ENCODE data around the gene EWSR1. TPM values are rescaled to one million over a fixed set of nuclear protein-coding genes. Genes with fewer than 3 reads are reported as not detected.

EWSR1 gene
- total RNA-seq, 1 donor from 2014 or later = 355 TPM

DNA sequence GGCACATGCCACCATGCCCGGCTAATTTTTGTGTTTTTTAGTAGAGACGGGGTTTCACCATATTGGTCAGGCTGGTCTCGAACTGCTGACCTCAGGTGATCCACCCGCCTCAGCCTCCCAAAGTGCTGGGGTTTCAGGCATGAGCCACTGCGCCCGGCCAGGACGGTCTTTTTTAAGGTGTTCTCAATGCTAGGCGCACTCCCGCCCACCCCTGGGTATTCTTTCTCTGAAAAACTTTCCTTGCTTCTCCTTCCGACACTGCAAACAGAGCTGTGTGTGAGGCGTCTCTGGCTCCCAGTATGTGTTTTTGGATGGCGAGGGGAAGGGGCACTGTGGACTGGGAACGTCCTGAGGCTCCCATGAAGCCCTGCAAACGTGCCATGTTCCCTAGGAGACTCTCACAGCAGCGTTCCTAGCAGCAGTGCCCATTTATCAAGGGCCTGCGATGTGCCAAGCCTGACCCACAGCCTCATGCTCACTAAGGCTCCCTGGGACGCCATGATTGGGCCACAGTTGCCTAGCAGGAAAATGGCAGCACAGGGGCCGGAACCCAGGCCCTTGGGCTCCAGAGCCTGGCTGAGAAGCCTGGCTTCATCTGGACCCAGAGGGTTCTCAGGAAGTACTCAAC is 49.9 kb downstream of the EWSR1 start:
- peaks cover 10% of the 10 kb centered on the region for H3K4me1 Mint-ChIP-seq (ENCODE audit: low read depth, unreplicated experiment)
- peaks cover 7% of the 10 kb centered on the region for H3K9me3 Mint-ChIP-seq (ENCODE audit: unreplicated experiment)
- peaks cover 19% of the 10 kb centered on the region for H3K27me3 Mint-ChIP-seq (ENCODE audit: unreplicated experiment)
- no peak overlapping the region for H3K4me3 Mint-ChIP-seq (ENCODE audit: unreplicated experiment)
- H3K27ac Mint-ChIP-seq (ENCODE audit: unreplicated experiment) = no peak overlapping the region
- TF ChIP-seq, protein P1, sequence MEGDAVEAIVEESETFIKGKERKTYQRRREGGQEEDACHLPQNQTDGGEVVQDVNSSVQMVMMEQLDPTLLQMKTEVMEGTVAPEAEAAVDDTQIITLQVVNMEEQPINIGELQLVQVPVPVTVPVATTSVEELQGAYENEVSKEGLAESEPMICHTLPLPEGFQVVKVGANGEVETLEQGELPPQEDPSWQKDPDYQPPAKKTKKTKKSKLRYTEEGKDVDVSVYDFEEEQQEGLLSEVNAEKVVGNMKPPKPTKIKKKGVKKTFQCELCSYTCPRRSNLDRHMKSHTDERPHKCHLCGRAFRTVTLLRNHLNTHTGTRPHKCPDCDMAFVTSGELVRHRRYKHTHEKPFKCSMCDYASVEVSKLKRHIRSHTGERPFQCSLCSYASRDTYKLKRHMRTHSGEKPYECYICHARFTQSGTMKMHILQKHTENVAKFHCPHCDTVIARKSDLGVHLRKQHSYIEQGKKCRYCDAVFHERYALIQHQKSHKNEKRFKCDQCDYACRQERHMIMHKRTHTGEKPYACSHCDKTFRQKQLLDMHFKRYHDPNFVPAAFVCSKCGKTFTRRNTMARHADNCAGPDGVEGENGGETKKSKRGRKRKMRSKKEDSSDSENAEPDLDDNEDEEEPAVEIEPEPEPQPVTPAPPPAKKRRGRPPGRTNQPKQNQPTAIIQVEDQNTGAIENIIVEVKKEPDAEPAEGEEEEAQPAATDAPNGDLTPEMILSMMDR (IDR thresholded peaks at IDR 0.05; ENCODE audit: partially characterized antibody, unreplicated experiment) = no peak
- peaks cover 16% of the 10 kb centered on the region for H3K36me3 Mint-ChIP-seq (ENCODE audit: unreplicated experiment)
- no peak for DNase-seq

DNA sequence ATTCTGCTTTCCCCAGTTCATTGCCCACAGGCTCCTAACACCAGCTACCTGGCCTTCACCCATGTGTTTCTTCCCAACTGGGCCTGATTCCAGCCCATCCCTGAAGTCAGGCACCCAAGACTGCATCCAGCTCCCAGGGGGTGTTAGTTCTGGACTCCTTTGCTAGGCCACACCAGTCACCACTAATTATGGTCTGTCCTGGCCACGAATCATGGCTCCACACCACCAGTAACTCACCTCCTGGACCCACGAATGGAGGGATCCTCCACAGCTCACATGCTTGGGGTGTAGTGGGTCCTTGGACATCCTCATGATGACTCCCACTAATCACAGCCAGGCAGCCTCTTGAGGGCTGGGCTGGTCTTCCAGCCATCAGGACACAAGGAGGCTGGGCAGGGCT is 51.0 kb downstream of the EWSR1 start:
- TF ChIP-seq, protein P1 (IDR thresholded peaks at IDR 0.05; ENCODE audit: partially characterized antibody, unreplicated experiment) = no peak
- no peak overlapping the region for H3K27ac Mint-ChIP-seq (ENCODE audit: unreplicated experiment)
- peaks cover 8% of the 10 kb centered on the region for H3K9me3 Mint-ChIP-seq (ENCODE audit: unreplicated experiment)
- H3K4me1 Mint-ChIP-seq (ENCODE audit: low read depth, unreplicated experiment) = peaks cover 5% of the 10 kb centered on the region
- DNase-seq = no peak
- peaks cover 16% of the 10 kb centered on the region for H3K27me3 Mint-ChIP-seq (ENCODE audit: unreplicated experiment)
- no peak overlapping the region for H3K4me3 Mint-ChIP-seq (ENCODE audit: unreplicated experiment)
- peaks cover 14% of the 10 kb centered on the region for H3K36me3 Mint-ChIP-seq (ENCODE audit: unreplicated experiment)

DNA sequence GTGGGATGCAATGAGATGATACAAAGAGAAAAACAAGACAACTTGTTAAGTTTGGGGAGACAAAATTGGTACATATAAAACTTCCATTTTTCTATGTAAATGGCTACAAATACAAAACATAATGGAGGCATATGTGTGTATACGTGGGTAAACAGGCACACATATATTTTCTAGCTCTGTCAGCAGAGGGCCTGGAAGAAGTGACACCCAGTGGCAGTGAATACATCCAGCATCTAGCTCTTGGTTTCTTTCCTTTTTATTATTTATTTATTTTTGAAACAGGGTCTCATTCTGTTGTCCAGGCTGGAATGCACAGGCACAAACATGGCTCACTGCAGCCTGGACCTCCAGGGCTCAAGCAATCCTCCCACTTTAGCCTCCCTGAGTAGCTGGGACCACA is 52.5 kb downstream of the EWSR1 start:
- Mint-ChIP-seq H3K36me3 (ENCODE audit: unreplicated experiment) (peaks cover 10% of the 10 kb centered on the region), H3K27me3 (ENCODE audit: unreplicated experiment) (peaks cover 10% of the 10 kb centered on the region), H3K9me3 (ENCODE audit: unreplicated experiment) (peaks cover 5% of the 10 kb centered on the region), H3K27ac (ENCODE audit: unreplicated experiment) (no peak overlapping the region), H3K4me3 (ENCODE audit: unreplicated experiment) (no peak overlapping the region), H3K4me1 (ENCODE audit: low read depth, unreplicated experiment) (no peaks in the 10 kb centered on the region)
- TF ChIP-seq, protein P1 (IDR thresholded peaks at IDR 0.05; ENCODE audit: partially characterized antibody, unreplicated experiment) = no peak
- DNase-seq = no peak

DNA sequence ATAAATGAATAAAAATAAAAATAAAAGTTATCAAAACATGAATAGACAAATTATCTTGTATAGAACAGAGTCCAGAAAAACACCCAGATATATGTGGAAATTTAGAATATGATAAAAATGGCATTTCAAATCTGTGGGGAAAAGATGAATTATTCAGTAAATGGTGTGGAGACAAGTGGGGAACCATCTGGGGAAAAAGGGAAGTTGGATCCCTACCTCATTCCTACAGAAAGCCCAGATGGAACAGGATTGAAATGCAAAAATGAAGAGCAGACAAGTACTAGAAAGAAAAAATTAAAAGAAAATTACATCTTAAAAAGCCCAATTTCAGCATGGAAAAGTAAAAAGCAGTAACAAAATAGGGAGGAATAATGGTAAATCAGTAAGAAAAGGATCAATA is 55.6 kb downstream of the EWSR1 start:
- Mint-ChIP-seq H3K4me3 (ENCODE audit: unreplicated experiment) (no peak overlapping the region), H3K36me3 (ENCODE audit: unreplicated experiment) (no peaks in the 10 kb centered on the region), H3K9me3 (ENCODE audit: unreplicated experiment) (peaks cover 7% of the 10 kb centered on the region), H3K4me1 (ENCODE audit: low read depth, unreplicated experiment) (peaks cover 5% of the 10 kb centered on the region), H3K27me3 (ENCODE audit: unreplicated experiment) (peaks cover 2% of the 10 kb centered on the region), H3K27ac (ENCODE audit: unreplicated experiment) (no peak overlapping the region)
- TF ChIP-seq, protein P1 (IDR thresholded peaks at IDR 0.05; ENCODE audit: partially characterized antibody, unreplicated experiment) = no peak
- no peak for DNase-seq

DNA sequence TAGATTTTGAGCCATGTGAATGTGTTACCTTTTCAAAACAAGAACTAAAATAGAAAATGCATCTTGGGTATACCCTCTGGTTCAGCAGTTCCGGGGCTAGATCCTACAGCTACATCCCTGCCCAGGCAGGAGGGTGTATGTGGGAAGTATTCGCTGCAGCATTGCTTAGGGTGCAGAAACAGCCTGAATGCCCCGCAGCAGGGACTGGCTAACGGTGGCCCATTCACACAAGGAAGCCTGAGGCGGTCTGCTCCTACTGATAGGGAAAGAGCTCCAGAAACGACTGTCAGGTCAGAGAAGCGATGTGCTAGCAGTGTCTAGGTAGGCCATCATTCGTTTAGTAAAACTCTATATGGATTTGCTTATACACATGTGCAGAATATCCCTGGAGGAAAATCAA is 57.3 kb downstream of the EWSR1 start:
- Mint-ChIP-seq H3K27me3 (ENCODE audit: unreplicated experiment) (peaks cover 2% of the 10 kb centered on the region), H3K27ac (ENCODE audit: unreplicated experiment) (no peak overlapping the region), H3K9me3 (ENCODE audit: unreplicated experiment) (peaks cover 7% of the 10 kb centered on the region), H3K36me3 (ENCODE audit: unreplicated experiment) (no peaks in the 10 kb centered on the region), H3K4me1 (ENCODE audit: low read depth, unreplicated experiment) (peaks cover 9% of the 10 kb centered on the region), H3K4me3 (ENCODE audit: unreplicated experiment) (no peak overlapping the region)
- DNase-seq = no peak
- TF ChIP-seq, protein P1 (IDR thresholded peaks at IDR 0.05; ENCODE audit: partially characterized antibody, unreplicated experiment) = no peak

All from glutamatergic neuron (in vitro differentiated cells).